ENCODE measurements around the gene DENND5B. TPM values are rescaled to one million over a fixed set of nuclear protein-coding genes. Genes with fewer than 3 reads are reported as not detected.
"Not testable (repeated sequence)": the region's sequence is repeated elsewhere in the genome, so short reads cannot be mapped to it uniquely, and the experiment has no call there.

Gene DENND5B
- total RNA-seq, 1 experiment from 2014 or later = 13.8 TPM

DNA sequence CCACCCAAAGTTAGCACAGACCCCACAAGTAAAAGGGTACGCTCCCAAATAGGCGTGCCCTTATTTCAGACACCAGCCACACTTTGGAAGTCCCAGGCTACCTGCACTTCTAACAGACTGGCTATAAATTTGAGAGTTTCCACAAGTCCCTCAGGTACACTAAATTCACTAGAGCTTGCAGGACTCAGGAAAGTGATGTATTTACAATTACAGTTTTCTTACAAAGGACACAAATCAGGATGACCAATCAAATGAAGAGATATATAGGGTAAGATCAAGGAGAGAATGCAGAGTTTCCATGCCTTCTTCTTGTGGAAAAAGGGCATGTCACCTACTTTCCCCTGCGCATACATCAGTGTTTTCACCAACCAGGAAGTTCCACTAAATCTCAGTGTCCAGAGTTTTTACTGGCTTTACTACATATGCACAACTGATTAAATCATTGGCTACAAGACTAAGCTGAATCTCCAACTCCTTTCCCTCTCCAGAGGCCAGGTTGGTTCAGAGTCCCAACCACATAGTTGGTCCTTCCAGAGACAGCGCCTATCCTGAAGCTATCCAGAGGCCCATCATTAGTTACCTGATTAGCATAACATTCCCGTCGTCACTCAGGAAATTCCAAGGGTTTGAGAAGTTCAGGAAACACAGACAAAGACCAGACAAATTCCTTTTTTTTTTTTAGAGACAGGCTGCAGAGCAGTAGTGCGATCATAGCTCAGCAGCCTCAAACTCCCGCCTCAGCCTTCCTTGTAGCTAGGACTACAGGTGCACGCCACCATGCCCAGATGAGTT lies 84.2 kb downstream of the DENND5B start:
- TF ChIP-seq NR1H2 (CRISPR knock-in tag; IDR thresholded peaks at IDR 0.05) = no peak
- TF ChIP-seq, protein P1, sequence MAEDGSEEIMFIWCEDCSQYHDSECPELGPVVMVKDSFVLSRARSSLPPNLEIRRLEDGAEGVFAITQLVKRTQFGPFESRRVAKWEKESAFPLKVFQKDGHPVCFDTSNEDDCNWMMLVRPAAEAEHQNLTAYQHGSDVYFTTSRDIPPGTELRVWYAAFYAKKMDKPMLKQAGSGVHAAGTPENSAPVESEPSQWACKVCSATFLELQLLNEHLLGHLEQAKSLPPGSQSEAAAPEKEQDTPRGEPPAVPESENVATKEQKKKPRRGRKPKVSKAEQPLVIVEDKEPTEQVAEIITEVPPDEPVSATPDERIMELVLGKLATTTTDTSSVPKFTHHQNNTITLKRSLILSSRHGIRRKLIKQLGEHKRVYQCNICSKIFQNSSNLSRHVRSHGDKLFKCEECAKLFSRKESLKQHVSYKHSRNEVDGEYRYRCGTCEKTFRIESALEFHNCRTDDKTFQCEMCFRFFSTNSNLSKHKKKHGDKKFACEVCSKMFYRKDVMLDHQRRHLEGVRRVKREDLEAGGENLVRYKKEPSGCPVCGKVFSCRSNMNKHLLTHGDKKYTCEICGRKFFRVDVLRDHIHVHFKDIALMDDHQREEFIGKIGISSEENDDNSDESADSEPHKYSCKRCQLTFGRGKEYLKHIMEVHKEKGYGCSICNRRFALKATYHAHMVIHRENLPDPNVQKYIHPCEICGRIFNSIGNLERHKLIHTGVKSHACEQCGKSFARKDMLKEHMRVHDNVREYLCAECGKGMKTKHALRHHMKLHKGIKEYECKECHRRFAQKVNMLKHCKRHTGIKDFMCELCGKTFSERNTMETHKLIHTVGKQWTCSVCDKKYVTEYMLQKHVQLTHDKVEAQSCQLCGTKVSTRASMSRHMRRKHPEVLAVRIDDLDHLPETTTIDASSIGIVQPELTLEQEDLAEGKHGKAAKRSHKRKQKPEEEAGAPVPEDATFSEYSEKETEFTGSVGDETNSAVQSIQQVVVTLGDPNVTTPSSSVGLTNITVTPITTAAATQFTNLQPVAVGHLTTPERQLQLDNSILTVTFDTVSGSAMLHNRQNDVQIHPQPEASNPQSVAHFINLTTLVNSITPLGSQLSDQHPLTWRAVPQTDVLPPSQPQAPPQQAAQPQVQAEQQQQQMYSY (CRISPR knock-in tag; IDR thresholded peaks at IDR 0.05) = 0 out of 2 replicates have a peak, but pooled peaks have one; percentile 34
- Mint-ChIP-seq H3K27me3 (ENCODE audit: low read depth) (no peaks in the 10 kb centered on the region), H3K27ac (peak overlapping the region; percentile 96), H3K36me3 (peaks cover 17% of the 10 kb centered on the region), H3K4me3 (peak overlapping the region; percentile 39), H3K9me3 (peaks cover 15% of the 10 kb centered on the region), H3K4me1 (peaks cover 34% of the 10 kb centered on the region)
- POLR2A ChIA-PET = interaction anchor here (0.6 to 0.7 kb wide), 3 partner anchors 84 to 429 kb away, joined by 3 read pairs; no protein-coding TSS in a partner anchor
- ATAC-seq (peak; percentile 95), DNase-seq (ENCODE audit: low spot score) (no peak)
- CTCF ChIA-PET = interaction anchor here (0.7 kb wide), 1 partner anchor 12 kb away, joined by 3 read pairs; no protein-coding TSS in a partner anchor

DNA sequence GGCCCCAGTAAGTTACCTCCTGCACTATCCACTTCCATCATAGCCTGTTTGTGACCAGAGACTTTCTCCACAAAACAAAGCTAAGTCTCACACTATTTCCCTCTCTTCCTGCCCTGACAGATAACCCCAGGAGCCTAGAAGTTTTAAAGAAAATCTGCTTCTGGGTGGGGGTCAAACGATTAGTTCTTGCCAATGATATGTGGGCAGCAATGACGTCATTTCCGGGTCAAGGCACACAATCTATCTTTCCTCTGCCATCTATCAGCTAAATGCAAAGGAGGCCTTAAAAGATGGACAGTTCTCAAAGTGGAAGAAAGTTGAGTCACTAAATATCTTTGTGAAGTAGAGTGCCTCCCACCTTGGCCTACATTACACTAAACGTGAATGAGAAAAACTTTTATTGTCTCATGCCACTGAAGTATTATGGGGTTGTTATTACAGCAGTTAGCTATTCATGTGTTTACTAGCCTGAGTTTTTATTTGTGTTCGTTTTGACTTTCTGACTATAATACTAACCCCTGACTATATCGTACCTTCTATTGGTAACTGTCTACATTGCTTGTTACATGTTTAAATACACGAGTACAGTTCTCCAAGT lies 86.2 kb downstream of the DENND5B start:
- Mint-ChIP-seq H3K27me3 (ENCODE audit: low read depth) (no peaks in the 10 kb centered on the region), H3K4me3 (no peak overlapping the region), H3K36me3 (peaks cover 17% of the 10 kb centered on the region), H3K4me1 (peaks cover 39% of the 10 kb centered on the region), H3K9me3 (peaks cover 15% of the 10 kb centered on the region), H3K27ac (no peak overlapping the region)
- ChIA-PET POLR2A (no interaction called here), CTCF (interaction anchor here (1.0 kb wide), 1 partner anchor 233 kb away, joined by 3 read pairs; no protein-coding TSS in a partner anchor)
- TF ChIP-seq ZNF138 (CRISPR knock-in tag; conservative IDR thresholded peaks at IDR 0.05) = no peak
- no peak for TF ChIP-seq ESRRA (CRISPR knock-in tag; IDR thresholded peaks at IDR 0.05; ENCODE audit: borderline replicate concordance)
- no peak for TF ChIP-seq CREM (CRISPR knock-in tag; IDR thresholded peaks at IDR 0.05)
- TF ChIP-seq, protein P2, sequence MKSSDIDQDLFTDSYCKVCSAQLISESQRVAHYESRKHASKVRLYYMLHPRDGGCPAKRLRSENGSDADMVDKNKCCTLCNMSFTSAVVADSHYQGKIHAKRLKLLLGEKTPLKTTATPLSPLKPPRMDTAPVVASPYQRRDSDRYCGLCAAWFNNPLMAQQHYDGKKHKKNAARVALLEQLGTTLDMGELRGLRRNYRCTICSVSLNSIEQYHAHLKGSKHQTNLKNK (CRISPR knock-in tag; IDR thresholded peaks at IDR 0.05) = no peak
- TF ChIP-seq, protein P3, sequence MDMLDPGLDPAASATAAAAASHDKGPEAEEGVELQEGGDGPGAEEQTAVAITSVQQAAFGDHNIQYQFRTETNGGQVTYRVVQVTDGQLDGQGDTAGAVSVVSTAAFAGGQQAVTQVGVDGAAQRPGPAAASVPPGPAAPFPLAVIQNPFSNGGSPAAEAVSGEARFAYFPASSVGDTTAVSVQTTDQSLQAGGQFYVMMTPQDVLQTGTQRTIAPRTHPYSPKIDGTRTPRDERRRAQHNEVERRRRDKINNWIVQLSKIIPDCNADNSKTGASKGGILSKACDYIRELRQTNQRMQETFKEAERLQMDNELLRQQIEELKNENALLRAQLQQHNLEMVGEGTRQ (CRISPR knock-in tag; IDR thresholded peaks at IDR 0.05) = no peak
- no peak for TF ChIP-seq RELA (CRISPR knock-in tag; IDR thresholded peaks at IDR 0.05; ENCODE audit: borderline replicate concordance)
- TF ChIP-seq GABPB1 (CRISPR knock-in tag; IDR thresholded peaks at IDR 0.05) = no peak
- no peak for TF ChIP-seq JAZF1 (CRISPR knock-in tag; IDR thresholded peaks at IDR 0.05)
- no peak for TF ChIP-seq NR2C2 (CRISPR knock-in tag; IDR thresholded peaks at IDR 0.05)
- TF ChIP-seq, protein P4, sequence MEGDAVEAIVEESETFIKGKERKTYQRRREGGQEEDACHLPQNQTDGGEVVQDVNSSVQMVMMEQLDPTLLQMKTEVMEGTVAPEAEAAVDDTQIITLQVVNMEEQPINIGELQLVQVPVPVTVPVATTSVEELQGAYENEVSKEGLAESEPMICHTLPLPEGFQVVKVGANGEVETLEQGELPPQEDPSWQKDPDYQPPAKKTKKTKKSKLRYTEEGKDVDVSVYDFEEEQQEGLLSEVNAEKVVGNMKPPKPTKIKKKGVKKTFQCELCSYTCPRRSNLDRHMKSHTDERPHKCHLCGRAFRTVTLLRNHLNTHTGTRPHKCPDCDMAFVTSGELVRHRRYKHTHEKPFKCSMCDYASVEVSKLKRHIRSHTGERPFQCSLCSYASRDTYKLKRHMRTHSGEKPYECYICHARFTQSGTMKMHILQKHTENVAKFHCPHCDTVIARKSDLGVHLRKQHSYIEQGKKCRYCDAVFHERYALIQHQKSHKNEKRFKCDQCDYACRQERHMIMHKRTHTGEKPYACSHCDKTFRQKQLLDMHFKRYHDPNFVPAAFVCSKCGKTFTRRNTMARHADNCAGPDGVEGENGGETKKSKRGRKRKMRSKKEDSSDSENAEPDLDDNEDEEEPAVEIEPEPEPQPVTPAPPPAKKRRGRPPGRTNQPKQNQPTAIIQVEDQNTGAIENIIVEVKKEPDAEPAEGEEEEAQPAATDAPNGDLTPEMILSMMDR (IDR thresholded peaks at IDR 0.05) = no peak
- no peak for TF ChIP-seq ZNF232 (CRISPR knock-in tag; IDR thresholded peaks at IDR 0.05)
- ATAC-seq = no peak
- no peak for DNase-seq (ENCODE audit: low spot score)

DNA sequence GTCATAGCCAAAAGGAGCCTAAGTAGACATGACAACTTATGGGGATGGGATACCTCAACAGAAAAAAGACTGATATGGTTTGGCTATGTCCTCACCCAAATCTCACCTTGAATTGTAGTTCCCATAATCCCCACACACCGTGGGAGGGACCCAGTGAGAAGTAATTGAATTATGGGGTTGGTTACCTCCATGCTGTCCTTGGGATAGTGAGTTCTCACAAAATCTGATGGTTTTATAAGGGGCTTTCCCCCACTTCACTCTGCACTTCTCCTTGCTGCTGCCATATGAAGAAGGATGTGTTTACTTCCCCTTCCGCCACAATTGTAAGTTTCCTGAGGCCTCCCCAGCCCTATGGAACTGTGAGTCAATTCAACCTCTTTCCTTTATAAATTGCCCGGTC lies 89.9 kb downstream of the DENND5B start:
- CTCF ChIA-PET; H3K27ac Mint-ChIP-seq; H3K27me3 Mint-ChIP-seq (ENCODE audit: low read depth); POLR2A ChIA-PET; H3K4me3 Mint-ChIP-seq; ATAC-seq; DNase-seq (ENCODE audit: low spot score): not testable (repeated sequence)
- H3K4me1 Mint-ChIP-seq = peaks cover 38% of the 10 kb centered on the region
- H3K36me3 Mint-ChIP-seq = peaks cover 15% of the 10 kb centered on the region
- H3K9me3 Mint-ChIP-seq = peaks cover 15% of the 10 kb centered on the region
